OCI-LY3 (cell line): Measurements from ENCODE around the gene ALS2.

Experiments used
- H2AFZ ChIP-seq: fragments of 200-600, 300-600 bp; shearing (Covaris generic); 2 replicates; pipeline ENCODE4 v1.6.0; 2014; ENCODE audit warnings: antibody characterized with exemption, low read depth, low read length
- H3K27ac ChIP-seq: fragments of 200-600, 300-600 bp; sonication (generic); 2 replicates; pipeline ENCODE4 v1.5.1; 2014; ENCODE audit warnings: mild to moderate bottlenecking, low read length, moderate library complexity, mixed read lengths
- H3K27me3 ChIP-seq: fragments of 200-600, 300-600 bp; sonication (generic); 2 replicates; pipeline ENCODE4 v1.6.1; 2014; ENCODE audit warnings: low read depth, low read length, mixed read lengths
- H3K36me3 ChIP-seq: fragments of 200-600, 300-600 bp; sonication (generic); replicated peaks from 2 replicates; pipeline ENCODE3; 2014; ENCODE audit warnings: low read depth, low read length, mixed read lengths
- H3K4me1 ChIP-seq: fragments of 300-600, 200-600 bp; sonication (generic); 2 replicates; pipeline ENCODE4 v1.6.1; 2014; ENCODE audit warnings: low read length, mixed read lengths
- H3K4me2 ChIP-seq: fragments of 200-600, 300-600 bp; sonication (generic); 2 replicates; pipeline ENCODE4 v1.6.1; 2014; ENCODE audit warnings: low read length, mixed read lengths
- H3K4me3 ChIP-seq: fragments of 300-600, 200-600 bp; sonication (generic); 2 replicates; pipeline ENCODE4 v1.5.1; 2014; ENCODE audit warnings: antibody characterized with exemption, mild to moderate bottlenecking, low read length, moderate library complexity
- H3K79me2 ChIP-seq: fragments of 300-600, 200-600 bp; shearing (Covaris generic); 2 replicates; pipeline ENCODE4 v1.6.1; 2014; ENCODE audit warnings: mild to moderate bottlenecking, low read length, mixed read lengths
- H3K9ac ChIP-seq: fragments of 300-600, 200-600 bp; shearing (Covaris generic); 2 replicates; pipeline ENCODE4 v1.6.0; 2014; ENCODE audit warnings: mild to moderate bottlenecking, low read length, moderate library complexity
- H3K9me3 ChIP-seq: fragments of 200-600, 300-600 bp; shearing (Covaris generic); 2 replicates; pipeline ENCODE4 v1.6.1; 2014; ENCODE audit warnings: low read length, mixed read lengths; ENCODE audit not compliant: insufficient read depth
- H4K20me1 ChIP-seq: fragments of 200-600, 300-600 bp; sonication (generic); 2 replicates; pipeline ENCODE4 v1.6.1; 2016; ENCODE audit warnings: low read length, mixed read lengths; ENCODE audit not compliant: insufficient read depth
- EZH2phosphoT487 ChIP-seq: fragments of 200-600 bp; shearing (Covaris generic); IDR thresholded peaks from 2 replicates; pipeline ENCODE4 v1.6.1; 2018; ENCODE audit warnings: antibody characterized with exemption, mixed run types, low read depth
- TF ChIP-seq, protein P1 (sequence below): fragments of 200-600, 300-600 bp; sonication (generic); IDR thresholded peaks from 2 replicates; pipeline ENCODE4 v1.5.1; 2014; ENCODE audit warnings: antibody characterized with exemption, low read length, low read depth

Gene ALS2

DNA sequence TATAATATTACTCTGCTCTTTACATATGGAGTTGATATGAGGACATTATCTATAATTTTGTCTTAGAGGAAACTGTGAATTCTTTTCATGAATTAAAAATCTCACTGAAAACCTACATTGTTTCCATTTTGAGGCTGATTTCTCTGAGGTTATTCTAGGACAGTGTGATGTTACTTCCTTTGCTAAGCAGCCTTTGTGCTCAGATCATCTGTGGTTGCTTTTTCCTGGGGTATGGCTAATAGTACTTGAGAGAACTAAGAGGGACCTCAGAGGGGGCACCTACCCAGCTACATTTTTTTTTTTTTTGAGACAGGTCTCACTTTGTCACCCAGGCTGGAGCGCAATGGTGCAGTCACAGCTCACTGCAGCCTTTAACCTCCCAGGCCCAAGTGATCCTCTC lies 73.6 kb downstream of the ALS2 start:
- Histone ChIP-seq H3K36me3 (peaks cover 7% of the 10 kb centered on the region), H3K9me3 (no peaks in the 10 kb centered on the region), H2AFZ (no peak overlapping the region), H3K4me2 (no peak overlapping the region), H3K27me3 (no peaks in the 10 kb centered on the region), H3K79me2 (no peaks in the 10 kb centered on the region), H3K27ac (no peak overlapping the region), H3K4me1 (no peaks in the 10 kb centered on the region), H4K20me1 (no peaks in the 10 kb centered on the region), H3K4me3 (no peak overlapping the region), H3K9ac (no peak overlapping the region)
- TF ChIP-seq, protein P1, sequence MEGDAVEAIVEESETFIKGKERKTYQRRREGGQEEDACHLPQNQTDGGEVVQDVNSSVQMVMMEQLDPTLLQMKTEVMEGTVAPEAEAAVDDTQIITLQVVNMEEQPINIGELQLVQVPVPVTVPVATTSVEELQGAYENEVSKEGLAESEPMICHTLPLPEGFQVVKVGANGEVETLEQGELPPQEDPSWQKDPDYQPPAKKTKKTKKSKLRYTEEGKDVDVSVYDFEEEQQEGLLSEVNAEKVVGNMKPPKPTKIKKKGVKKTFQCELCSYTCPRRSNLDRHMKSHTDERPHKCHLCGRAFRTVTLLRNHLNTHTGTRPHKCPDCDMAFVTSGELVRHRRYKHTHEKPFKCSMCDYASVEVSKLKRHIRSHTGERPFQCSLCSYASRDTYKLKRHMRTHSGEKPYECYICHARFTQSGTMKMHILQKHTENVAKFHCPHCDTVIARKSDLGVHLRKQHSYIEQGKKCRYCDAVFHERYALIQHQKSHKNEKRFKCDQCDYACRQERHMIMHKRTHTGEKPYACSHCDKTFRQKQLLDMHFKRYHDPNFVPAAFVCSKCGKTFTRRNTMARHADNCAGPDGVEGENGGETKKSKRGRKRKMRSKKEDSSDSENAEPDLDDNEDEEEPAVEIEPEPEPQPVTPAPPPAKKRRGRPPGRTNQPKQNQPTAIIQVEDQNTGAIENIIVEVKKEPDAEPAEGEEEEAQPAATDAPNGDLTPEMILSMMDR, result no peak
- no peak for TF ChIP-seq EZH2phosphoT487

DNA sequence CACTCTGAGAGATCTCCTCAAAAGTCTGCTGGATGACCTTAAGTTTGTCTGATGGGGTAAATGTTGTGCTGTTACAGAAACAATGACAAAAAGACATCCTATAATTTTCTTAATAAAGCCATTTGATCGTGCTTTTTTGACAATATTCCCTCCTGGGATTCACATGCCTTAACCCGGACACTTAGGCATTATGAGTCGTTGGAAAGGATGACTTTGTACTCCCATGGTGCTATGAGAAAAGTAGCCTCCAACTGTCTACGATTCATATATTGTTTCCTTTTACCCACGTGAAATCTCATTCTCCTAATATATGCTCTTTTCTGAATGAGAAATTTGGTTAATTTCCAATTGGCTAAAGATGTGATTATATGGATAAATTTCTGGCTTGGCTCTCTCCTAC lies 76.2 kb downstream of the ALS2 start:
- TF ChIP-seq, protein P1, result no peak
- TF ChIP-seq EZH2phosphoT487, result no peak
- Histone ChIP-seq H3K9ac (no peak overlapping the region), H2AFZ (no peak overlapping the region), H3K36me3 (peaks cover 7% of the 10 kb centered on the region), H3K27me3 (no peaks in the 10 kb centered on the region), H3K27ac (no peak overlapping the region), H3K4me2 (no peak overlapping the region), H3K4me3 (no peak overlapping the region), H3K4me1 (no peaks in the 10 kb centered on the region), H3K9me3 (no peaks in the 10 kb centered on the region), H4K20me1 (no peaks in the 10 kb centered on the region), H3K79me2 (no peaks in the 10 kb centered on the region)

DNA sequence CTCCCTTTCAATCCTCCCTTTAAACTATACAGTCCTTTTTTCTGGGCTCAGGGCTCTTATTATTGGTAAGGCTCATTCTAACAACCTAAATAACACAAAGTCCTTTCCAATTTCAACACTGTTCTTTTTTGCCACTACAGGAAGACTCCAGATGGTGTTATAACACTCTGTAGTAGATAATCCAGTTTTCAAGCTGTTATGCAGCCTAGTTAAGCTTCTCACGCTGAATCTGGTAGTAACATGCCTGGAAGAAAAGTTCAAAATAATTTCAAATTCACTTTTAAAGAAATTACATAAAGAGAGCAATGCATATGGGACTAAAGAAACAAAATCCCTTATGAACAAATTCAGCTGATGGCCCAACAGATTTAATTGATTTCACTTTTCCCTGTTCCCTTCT lies 79.1 kb downstream of the ALS2 start:
- Histone ChIP-seq H3K27me3 (no peaks in the 10 kb centered on the region), H3K36me3 (peaks cover 7% of the 10 kb centered on the region)

DNA sequence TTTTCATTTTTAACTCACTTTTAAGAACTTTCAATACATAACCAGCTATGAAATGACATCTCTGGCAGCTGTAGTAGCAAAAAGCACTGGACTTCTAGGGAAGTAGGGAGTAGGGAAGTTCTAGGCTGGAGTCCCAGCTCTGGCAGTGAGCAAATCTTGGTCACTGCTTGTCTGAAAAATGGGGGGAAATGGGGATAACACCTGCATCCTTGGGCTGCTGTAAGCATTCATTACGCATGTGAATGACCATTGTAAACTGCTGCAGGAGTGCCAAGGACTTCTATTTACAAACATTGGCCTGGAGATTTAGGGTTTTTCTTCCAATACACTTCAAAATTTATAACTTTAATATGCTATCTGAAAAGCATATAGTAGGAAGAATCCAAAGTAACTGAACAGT lies 81.3 kb downstream of the ALS2 start:
- no peaks in the 10 kb centered on the region for H3K4me1 ChIP-seq
- no peak overlapping the region for H3K27ac ChIP-seq
- no peaks in the 10 kb centered on the region for H4K20me1 ChIP-seq
- H3K27me3 ChIP-seq, result no peaks in the 10 kb centered on the region
- no peak overlapping the region for H3K4me2 ChIP-seq
- no peaks in the 10 kb centered on the region for H3K9me3 ChIP-seq
- H3K79me2 ChIP-seq, result no peaks in the 10 kb centered on the region
- H3K4me3 ChIP-seq, result no peak overlapping the region
- H3K9ac ChIP-seq, result no peak overlapping the region
- no peak overlapping the region for H2AFZ ChIP-seq
- peaks cover 3% of the 10 kb centered on the region for H3K36me3 ChIP-seq
- no peak for TF ChIP-seq EZH2phosphoT487
- TF ChIP-seq, protein P1, result no peak

More for the DNA sequence above, 79.1 kb downstream of the ALS2 start:
- no peaks in the 10 kb centered on the region for H3K79me2 ChIP-seq
- no peak for TF ChIP-seq EZH2phosphoT487
- TF ChIP-seq, protein P1, result no peak
- no peaks in the 10 kb centered on the region for H3K4me1 ChIP-seq
- H3K4me3 ChIP-seq, result no peak overlapping the region
- no peaks in the 10 kb centered on the region for H3K9me3 ChIP-seq
- no peaks in the 10 kb centered on the region for H4K20me1 ChIP-seq
- H3K4me2 ChIP-seq, result no peak overlapping the region
- no peak overlapping the region for H2AFZ ChIP-seq
- H3K27ac ChIP-seq, result no peak overlapping the region
- H3K9ac ChIP-seq, result no peak overlapping the region
